SK-N-SH treated with all-trans-retinoic acid at 6 μM for 48 hours (cell line): ENCODE measurements around the gene BCAR3.

Source experiments
- ATAC-seq: fragments of 200-7000 bp; cut with Tn5 transposase; 3 replicates; pipeline ENCODE4 v1.9.1; 2020; ENCODE audit warnings: mild to moderate bottlenecking, moderate library complexity
- CREB5 ChIP-seq: fragments of 250-450 bp; sonication (Bioruptor Pico); IDR thresholded peaks from 2 replicates; pipeline ENCODE4 v1.5.1; 2020; ENCODE audit warnings: low read depth, mild to moderate bottlenecking, moderate library complexity
- CSDC2 ChIP-seq: fragments of 250-450 bp; sonication (Bioruptor Pico); IDR thresholded peaks from 2 replicates; pipeline ENCODE4 v1.5.0; 2020; ENCODE audit warnings: mild to moderate bottlenecking, moderate library complexity
- CSRNP3 ChIP-seq: fragments of 250-450 bp; sonication (Bioruptor Pico); IDR thresholded peaks from 2 replicates; pipeline ENCODE4 v1.5.1; 2021; ENCODE audit warnings: mild to moderate bottlenecking, moderate library complexity
- GLIS3 ChIP-seq: fragments of 250-450 bp; sonication (Bioruptor Pico); IDR thresholded peaks from 2 replicates; pipeline ENCODE4 v1.5.0; 2020; ENCODE audit warnings: mild to moderate bottlenecking, moderate library complexity
- ISL1 ChIP-seq: fragments of 250-450 bp; sonication (Bioruptor Pico); IDR thresholded peaks from 2 replicates; pipeline ENCODE4 v2.1.2; 2022; ENCODE audit warnings: mild to moderate bottlenecking, moderate library complexity
- OSR1 ChIP-seq: fragments of 250-450 bp; sonication (Bioruptor Pico); IDR thresholded peaks from 2 replicates; pipeline ENCODE4 v1.8.0; 2022; ENCODE audit warnings: moderate library complexity, mild to moderate bottlenecking, inconsistent platforms
- PATZ1 ChIP-seq: fragments of 250-450 bp; sonication (Bioruptor Pico); IDR thresholded peaks from 2 replicates; pipeline ENCODE4 v1.8.0; 2020; ENCODE audit warnings: mild to moderate bottlenecking, moderate library complexity, borderline replicate concordance
- POU6F1 ChIP-seq: fragments of 250-450 bp; sonication (Bioruptor Pico); IDR thresholded peaks from 2 replicates; pipeline ENCODE4 v1.8.0; 2021; ENCODE audit warnings: low read depth, mild to moderate bottlenecking, moderate library complexity, borderline replicate concordance
- PPARA ChIP-seq: fragments of 250-450 bp; sonication (Bioruptor Pico); IDR thresholded peaks from 2 replicates; pipeline ENCODE4 v1.5.0; 2020; ENCODE audit warnings: mild to moderate bottlenecking, borderline replicate concordance
- RARB ChIP-seq: fragments of 250-450 bp; sonication (Bioruptor Pico); IDR thresholded peaks from 2 replicates; pipeline ENCODE4 v1.8.0; 2021; ENCODE audit warnings: mild to moderate bottlenecking, moderate library complexity
- SNAI2 ChIP-seq: fragments of 250-450 bp; sonication (Bioruptor Pico); IDR thresholded peaks from 2 replicates; pipeline ENCODE4 v1.5.0; 2020; ENCODE audit warnings: mild to moderate bottlenecking, moderate library complexity
- TCF4 ChIP-seq: fragments of 250-450 bp; sonication (Bioruptor Pico); IDR thresholded peaks from 2 replicates; pipeline ENCODE4 v1.8.0; 2021; ENCODE audit warnings: mild to moderate bottlenecking, moderate library complexity, borderline replicate concordance
- TOX ChIP-seq: fragments of 250-450 bp; sonication (Bioruptor Pico); IDR thresholded peaks from 2 replicates; pipeline ENCODE4 v1.8.0; 2021; ENCODE audit warnings: mild to moderate bottlenecking, moderate library complexity, borderline replicate concordance
- TSHZ2 ChIP-seq: fragments of 250-450 bp; sonication (Bioruptor Pico); IDR thresholded peaks from 2 replicates; pipeline ENCODE4 v1.5.0; 2020; ENCODE audit warnings: mild to moderate bottlenecking, moderate library complexity
- ZFP3 ChIP-seq: fragments of 250-450 bp; sonication (Bioruptor Pico); IDR thresholded peaks from 2 replicates; pipeline ENCODE4 v1.5.0; 2020; ENCODE audit warnings: mild to moderate bottlenecking, moderate library complexity
- ZFP30 ChIP-seq: fragments of 450-650 bp; formaldehyde crosslinking; IDR thresholded peaks from 2 replicates; pipeline ENCODE4 v1.5.0; 2022; ENCODE audit warnings: mild to moderate bottlenecking, moderate library complexity
- ZNF565 ChIP-seq: fragments of 450-650 bp; formaldehyde crosslinking; conservative IDR thresholded peaks from 2 replicates; pipeline ENCODE4 v1.5.0; 2020; ENCODE audit warnings: low read depth, mild to moderate bottlenecking, moderate library complexity
- ZNF70 ChIP-seq: fragments of 450-650 bp; formaldehyde crosslinking; IDR thresholded peaks from 2 replicates; pipeline ENCODE4 v1.5.0; 2020; ENCODE audit warnings: mild to moderate bottlenecking, moderate library complexity
- ZNF8 ChIP-seq: fragments of 450-650 bp; formaldehyde crosslinking; IDR thresholded peaks from 2 replicates; pipeline ENCODE4 v1.5.0; 2020; ENCODE audit warnings: mild to moderate bottlenecking, moderate library complexity

Gene BCAR3

GRCh38 chr1:93659822-93660503 lies 21.7 kb downstream of the BCAR3 start:
- TF ChIP-seq TSHZ2 (CRISPR knock-in tag) (peak; percentile 64; the same call in 1 of the 2 replicates), SNAI2 (CRISPR knock-in tag) (no peak), TCF4 (CRISPR knock-in tag) (peak; percentile 89)
- TF ChIP-seq, all 23 proteins: peak for 2
- ATAC-seq: peak; percentile 11; the same call in 1 of the 3 replicates

DNA sequence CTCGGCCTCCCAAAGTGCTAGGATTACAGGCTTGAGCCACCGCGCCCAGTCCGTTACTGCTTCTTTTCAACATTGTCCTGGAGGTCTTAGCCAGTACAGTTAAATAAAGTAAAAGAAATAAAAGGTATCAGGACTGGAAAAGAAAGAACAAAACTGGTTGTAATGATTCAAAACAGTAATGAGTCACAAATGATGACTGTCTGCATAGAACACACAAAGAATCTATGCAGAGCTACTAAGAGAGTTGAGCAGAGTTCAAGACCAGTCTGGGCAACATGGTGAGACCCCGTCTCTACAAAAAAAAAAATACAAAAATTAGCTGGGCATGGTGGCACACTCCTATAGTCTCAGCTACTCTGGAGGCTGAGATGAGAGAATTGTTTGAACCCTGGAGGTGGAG lies 23.4 kb downstream of the BCAR3 start:
- TF ChIP-seq RARB (CRISPR knock-in tag): no peak
- TF ChIP-seq CSRNP3: no peak
- TF ChIP-seq TCF4 (CRISPR knock-in tag): no peak
- no peak for TF ChIP-seq PPARA (CRISPR knock-in tag)
- TF ChIP-seq TSHZ2 (CRISPR knock-in tag): no peak
- no peak for TF ChIP-seq ZNF8 (CRISPR knock-in tag)
- no peak for TF ChIP-seq SNAI2 (CRISPR knock-in tag)
- TF ChIP-seq GLIS3 (CRISPR knock-in tag): no peak
- no peak for TF ChIP-seq OSR1 (CRISPR knock-in tag)
- TF ChIP-seq PATZ1 (CRISPR knock-in tag): no peak
- no peak for TF ChIP-seq TOX (CRISPR knock-in tag)
- no peak for TF ChIP-seq POU6F1 (CRISPR knock-in tag)
- no peak for TF ChIP-seq ZNF70 (CRISPR knock-in tag)
- TF ChIP-seq ZNF565 (CRISPR knock-in tag): no peak
- no peak for TF ChIP-seq ISL1 (CRISPR knock-in tag)
- no peak for TF ChIP-seq ZFP30
- no peak for TF ChIP-seq CSDC2 (CRISPR knock-in tag)
- TF ChIP-seq ZFP3 (CRISPR knock-in tag): no peak
- TF ChIP-seq CREB5 (CRISPR knock-in tag): no peak
- TF ChIP-seq, all 23 proteins: peak for 0
- ATAC-seq: no peak
